GM10248 (cell line): Measurements from ENCODE around the gene RNU2-63P.

Source experiments
- CTCF ChIA-PET: fragments of 300-600 bp; sonication (Branson Sonifier 250); formaldehyde crosslinking; extraction: SDS; loops from one replicate; lab custom pipeline; 2021; ENCODE audit warnings: antibody characterized with exemption; lab: Yijun Ruan, JAX
- POLR2A ChIA-PET: fragments of 350-650 bp; sonication (Branson Sonifier 250); formaldehyde crosslinking; extraction: SDS; loops from one replicate; lab custom pipeline; 2020; ENCODE audit warnings: antibody characterized with exemption; lab: Yijun Ruan, JAX
- DNase-seq: peaks from one replicate; pipeline ENCODE4 v3.0.0; 2012; ENCODE audit errors: extremely low spot score
- TF ChIP-seq, protein P1 (sequence below): IDR thresholded peaks from 2 replicates; pipeline ENCODE4 v1.5.1; 2012; ENCODE audit warnings: mild to moderate bottlenecking, low read depth; ENCODE audit errors: extremely low read depth, missing control alignments, control extremely low read depth

RNU2-63P gene

GRCh38 chr2:88057437-88057844, 41.1 kb upstream of the RNU2-63P start:
- POLR2A ChIA-PET = no interaction called here
- CTCF ChIA-PET = no interaction called here
- no peak for DNase-seq
- TF ChIP-seq, protein P1, sequence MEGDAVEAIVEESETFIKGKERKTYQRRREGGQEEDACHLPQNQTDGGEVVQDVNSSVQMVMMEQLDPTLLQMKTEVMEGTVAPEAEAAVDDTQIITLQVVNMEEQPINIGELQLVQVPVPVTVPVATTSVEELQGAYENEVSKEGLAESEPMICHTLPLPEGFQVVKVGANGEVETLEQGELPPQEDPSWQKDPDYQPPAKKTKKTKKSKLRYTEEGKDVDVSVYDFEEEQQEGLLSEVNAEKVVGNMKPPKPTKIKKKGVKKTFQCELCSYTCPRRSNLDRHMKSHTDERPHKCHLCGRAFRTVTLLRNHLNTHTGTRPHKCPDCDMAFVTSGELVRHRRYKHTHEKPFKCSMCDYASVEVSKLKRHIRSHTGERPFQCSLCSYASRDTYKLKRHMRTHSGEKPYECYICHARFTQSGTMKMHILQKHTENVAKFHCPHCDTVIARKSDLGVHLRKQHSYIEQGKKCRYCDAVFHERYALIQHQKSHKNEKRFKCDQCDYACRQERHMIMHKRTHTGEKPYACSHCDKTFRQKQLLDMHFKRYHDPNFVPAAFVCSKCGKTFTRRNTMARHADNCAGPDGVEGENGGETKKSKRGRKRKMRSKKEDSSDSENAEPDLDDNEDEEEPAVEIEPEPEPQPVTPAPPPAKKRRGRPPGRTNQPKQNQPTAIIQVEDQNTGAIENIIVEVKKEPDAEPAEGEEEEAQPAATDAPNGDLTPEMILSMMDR = no peak

DNA sequence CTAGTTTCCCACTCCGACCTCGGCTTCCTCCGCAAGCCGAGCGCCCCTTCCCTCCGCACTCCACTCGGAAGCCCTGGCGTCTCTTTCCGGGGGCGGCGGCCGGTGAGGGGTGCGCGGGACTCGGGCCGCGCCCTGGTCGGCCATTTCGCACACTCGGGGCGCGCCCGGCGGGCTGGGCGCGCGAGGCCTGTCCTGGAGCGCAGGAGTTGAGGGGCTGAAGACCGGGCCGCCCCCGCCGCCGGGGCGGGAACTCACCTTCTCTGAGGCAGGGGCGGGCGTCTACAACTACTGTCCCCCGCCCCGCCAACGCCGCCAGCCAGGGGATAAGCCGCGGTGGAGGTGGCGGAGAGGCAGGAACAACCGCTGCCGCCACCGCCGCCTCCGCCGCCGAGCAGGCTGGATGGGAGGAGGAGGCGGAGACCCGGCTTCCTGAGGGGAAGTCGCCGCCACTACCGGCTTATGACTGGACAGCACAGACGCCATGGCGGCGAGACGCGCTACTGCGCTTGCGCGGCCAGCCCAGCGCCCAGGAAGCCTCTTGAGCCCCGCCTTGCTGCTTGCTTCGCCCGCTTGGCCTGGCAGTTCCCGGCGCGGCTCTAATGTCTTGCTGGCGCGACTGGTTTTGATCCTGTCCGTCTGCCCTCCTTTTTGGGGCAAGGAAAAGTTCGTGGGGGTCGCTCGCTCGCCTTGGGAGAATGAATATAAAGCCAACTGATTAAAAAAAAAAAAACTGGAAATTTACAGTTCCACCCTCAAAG, 39.2 kb upstream of the RNU2-63P start, which contains the start of gene KRCC1:
Gene KRCC1, minus strand, starts transcription at position 413 of the 758 bp plus-strand sequence. CDS start 27,220 bp downstream, outside the sequence.
- ChIA-PET POLR2A (no interaction called here), CTCF (interaction anchor here (0.8 kb wide), 1 partner anchor 15 kb away, joined by 3 read pairs; no protein-coding TSS in a partner anchor)
- TF ChIP-seq, protein P1 = no peak
- DNase-seq = peak; percentile 97

GRCh38 chr2:88054782-88055370, 38.5 kb upstream of the RNU2-63P start:
- POLR2A ChIA-PET = no interaction called here
- no peak for DNase-seq
- CTCF ChIA-PET = interaction anchor here (0.8 to 1.5 kb wide), 2 partner anchors 14 to 54 kb away, joined by 3 to 5 read pairs; no protein-coding TSS in a partner anchor
- TF ChIP-seq, protein P1 = no peak

GRCh38 chr2:88053934-88054781, 37.8 kb upstream of the RNU2-63P start:
- TF ChIP-seq, protein P1 = no peak
- ChIA-PET CTCF (interaction anchor here (1.5 kb wide), 1 partner anchor 53 kb away, joined by 5 read pairs; no protein-coding TSS in a partner anchor), POLR2A (no interaction called here)
- no peak for DNase-seq

- CTCF ChIA-PET = no interaction called here
- TF ChIP-seq, protein P1 = no peak
- POLR2A ChIA-PET = no interaction called here
- no peak for DNase-seq
These were observed 36.9 kb upstream of the RNU2-63P start for GRCh38 chr2:88053296-88053695.

DNA sequence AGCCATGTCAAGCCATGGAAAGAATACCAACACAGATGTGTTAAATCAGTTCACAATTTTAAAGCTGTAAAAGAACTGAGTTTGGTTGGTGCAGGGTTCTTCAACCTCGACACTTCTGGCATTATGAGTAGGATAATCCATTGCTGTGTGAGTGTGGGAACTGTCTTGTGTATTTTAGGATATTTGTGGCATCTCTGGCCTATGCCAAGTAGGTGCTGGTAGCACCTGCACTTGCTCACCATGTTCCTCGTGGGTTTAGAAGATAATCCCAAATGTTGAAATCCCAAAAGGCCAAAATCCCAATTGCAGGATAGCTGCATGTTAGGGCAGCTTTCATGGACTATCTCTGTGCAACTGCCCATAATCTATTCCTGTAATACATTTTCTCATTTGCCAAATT, 35.4 kb upstream of the RNU2-63P start:
- CTCF ChIA-PET = interaction anchor here (1.4 to 8.5 kb wide), 2 partner anchors 9 to 12 kb away, joined by 4 to 72 read pairs; no protein-coding TSS in a partner anchor
- DNase-seq = no peak
- TF ChIP-seq, protein P1 = no peak
- POLR2A ChIA-PET = no interaction called here
